Activated CD4-positive, alpha-beta T cell treated with anti-CD3 and anti-CD28 coated beads, Interleukin-2, amount 50 U/mL, for 24 hours (primary cell): Measurements from ENCODE around the gene MRPL19.

ENCODE experiments used
- DNase-seq, 2 donors: peaks; one replicate each; pipeline ENCODE4 v3.0.0-alpha.2; 2020; ENCODE audit warnings: low read depth in 1 of 2, low spot score in 1 of 2

Gene MRPL19

GRCh38 chr2:75646583-75647425, at the start of gene MRPL19:
Gene MRPL19 (plus strand): TSS chr2:75646783. CDS start chr2:75646808, 25 bp downstream.
- peak; percentile 53 to 77 for DNase-seq

- DNase-seq = no peak
Measured at GRCh38 chr2:75596784-75597183, 49.8 kb upstream of the MRPL19 start.

GRCh38 chr2:75597949-75598348, 48.6 kb upstream of the MRPL19 start:
- no peak for DNase-seq

GRCh38 chr2:75598589-75599155, 47.9 kb upstream of the MRPL19 start:
- no peak for DNase-seq

GRCh38 chr2:75600461-75601011, 46.0 kb upstream of the MRPL19 start:
- no peak for DNase-seq

- DNase-seq = no peak
Measured at GRCh38 chr2:75602724-75603342, 43.8 kb upstream of the MRPL19 start.

- DNase-seq = no peak
Measured at GRCh38 chr2:75603477-75603876, 43.1 kb upstream of the MRPL19 start.

GRCh38 chr2:75604484-75604883, 42.1 kb upstream of the MRPL19 start:
- no peak for DNase-seq

GRCh38 chr2:75605770-75606529, 40.6 kb upstream of the MRPL19 start:
- no peak for DNase-seq

GRCh38 chr2:75606761-75607399, 39.7 kb upstream of the MRPL19 start:
- DNase-seq = no peak

GRCh38 chr2:75607400-75607798, 39.2 kb upstream of the MRPL19 start:
- DNase-seq = no peak

- DNase-seq = no peak
Measured at GRCh38 chr2:75607988-75608683, 38.4 kb upstream of the MRPL19 start.

GRCh38 chr2:75608684-75609333, 37.8 kb upstream of the MRPL19 start:
- peak; percentile 11 to 18 for DNase-seq

GRCh38 chr2:75609334-75609689, 37.3 kb upstream of the MRPL19 start:
- no peak for DNase-seq

- DNase-seq = no peak
Measured at GRCh38 chr2:75609937-75610508, 36.6 kb upstream of the MRPL19 start.

- no peak for DNase-seq
Measured at GRCh38 chr2:75610671-75611070, 35.9 kb upstream of the MRPL19 start.

GRCh38 chr2:75612108-75612861, 34.3 kb upstream of the MRPL19 start:
- DNase-seq = no peak

- DNase-seq = no peak
Measured at GRCh38 chr2:75612862-75613243, 33.7 kb upstream of the MRPL19 start.
